SKM-1 treated with dmso at 0.1 percent for 144 hours (cell line): ENCODE results near the gene C1S.

Experiments
- DNase-seq: peaks from one replicate; lab custom pipeline; 2025; ENCODE audit not compliant: unreplicated experiment; lab: John Stamatoyannopoulos, UW

Gene C1S

GRCh38 chr12:7075518-7075917, 15.0 kb downstream of the C1S start:
- no peak for DNase-seq

- DNase-seq: no peak
Observed at GRCh38 chr12:7075939-7076338, 15.4 kb downstream of the C1S start.

GRCh38 chr12:7076493-7076892, 16.0 kb downstream of the C1S start:
- DNase-seq: no peak

- no peak for DNase-seq
Observed at GRCh38 chr12:7078163-7078562, 17.6 kb downstream of the C1S start.

GRCh38 chr12:7079826-7080125, 19.3 kb downstream of the C1S start:
- DNase-seq: no peak

GRCh38 chr12:7081037-7081436, 20.5 kb downstream of the C1S start:
- no peak for DNase-seq

- no peak for DNase-seq
Observed at GRCh38 chr12:7083125-7083524, 22.6 kb downstream of the C1S start.

- DNase-seq: no peak
Observed at GRCh38 chr12:7089196-7089871, 28.8 kb downstream of the C1S start.

GRCh38 chr12:7090222-7090998, 29.9 kb downstream of the C1S start:
- DNase-seq: no peak

- no peak for DNase-seq
Observed at GRCh38 chr12:7091171-7091570, 30.7 kb downstream of the C1S start.

GRCh38 chr12:7091660-7092228, 31.2 kb downstream of the C1S start:
- DNase-seq: no peak

GRCh38 chr12:7092229-7092985, 31.9 kb downstream of the C1S start, which contains the start of gene C1R:
Gene C1R, minus strand, starts transcription at chr12:7092445. Its CDS starts 57 bp downstream, at chr12:7092388.
- DNase-seq: no peak

- DNase-seq: no peak
Observed at GRCh38 chr12:7092986-7093460, 32.5 kb downstream of the C1S start.

GRCh38 chr12:7093486-7093885, 33.0 kb downstream of the C1S start:
- no peak for DNase-seq

- no peak for DNase-seq
Observed at GRCh38 chr12:7093892-7094291, 33.4 kb downstream of the C1S start.

GRCh38 chr12:7096006-7096932, 35.8 kb downstream of the C1S start:
- DNase-seq: no peak

- no peak for DNase-seq
Observed at GRCh38 chr12:7096979-7097378, 36.5 kb downstream of the C1S start.

GRCh38 chr12:7099290-7099996, 38.9 kb downstream of the C1S start:
- peak; percentile 36 for DNase-seq

GRCh38 chr12:7100239-7100638, 39.7 kb downstream of the C1S start:
- DNase-seq: no peak
